K562 (cell line): ENCODE measurements around the gene FOXK2.

ENCODE experiments used
- CBX2 ChIP-seq: fragments of 200-600 bp; sonication (generic); IDR thresholded peaks from one replicate; pipeline ENCODE4 v1.6.1; 2012; ENCODE audit warnings: mild to moderate bottlenecking, low read length, inconsistent platforms; ENCODE audit not compliant: insufficient read depth, poor library complexity, severe bottlenecking
- CTCF ChIP-seq, 3 experiments: IDR thresholded peaks in 2 of 3; conservative IDR thresholded peaks in 1 of 3; 2 replicates each; pipeline ENCODE4 v1.5.1; 2011 to 2012; ENCODE audit warnings: low read length in 3 of 3, mild to moderate bottlenecking in 3 of 3, control low read depth in 2 of 3, improper control_type of control experiment in 1 of 3, inconsistent platforms in 1 of 3, low read depth in 1 of 3, mixed read lengths in 1 of 3, moderate library complexity in 1 of 3; ENCODE audit not compliant: insufficient read depth in 2 of 3
- EZH2 ChIP-seq: IDR thresholded peaks from 2 replicates; pipeline ENCODE4 v1.6.1; 2012; ENCODE audit warnings: low read depth, mild to moderate bottlenecking, inconsistent platforms, low read length, borderline replicate concordance
- FOXP4 ChIP-seq: sonication (generic); formaldehyde crosslinking; IDR thresholded peaks from 2 replicates; pipeline ENCODE4 v1.8.0; 2022; ENCODE audit warnings: mild to moderate bottlenecking, missing genetic modification reagents, borderline replicate concordance
- KLF1 ChIP-seq: fragments of 450-650 bp; IDR thresholded peaks from 2 replicates; pipeline ENCODE4 v1.6.1; 2016; ENCODE audit warnings: missing genetic modification characterization, missing compliant biosample characterization
- NFIX ChIP-seq: fragments of 250-450 bp; sonication (Bioruptor Pico); IDR thresholded peaks from 2 replicates; pipeline ENCODE4 v1.4.0; 2020; ENCODE audit warnings: low read depth, mild to moderate bottlenecking, moderate library complexity
- TCF7 ChIP-seq: sonication (generic); IDR thresholded peaks from 2 replicates; pipeline ENCODE4 v1.6.1; 2016; ENCODE audit warnings: antibody characterized with exemption, borderline replicate concordance
- ZNF717 ChIP-seq: fragments of 250-450 bp; sonication (Bioruptor Pico); IDR thresholded peaks from 2 replicates; pipeline ENCODE4 v1.5.0; 2021
- TF ChIP-seq, protein P1 (sequence below): sonication (generic); formaldehyde crosslinking; IDR thresholded peaks from 2 replicates; pipeline ENCODE4 v1.9.0; 2022; ENCODE audit warnings: mild to moderate bottlenecking, missing genetic modification reagents

DNA sequence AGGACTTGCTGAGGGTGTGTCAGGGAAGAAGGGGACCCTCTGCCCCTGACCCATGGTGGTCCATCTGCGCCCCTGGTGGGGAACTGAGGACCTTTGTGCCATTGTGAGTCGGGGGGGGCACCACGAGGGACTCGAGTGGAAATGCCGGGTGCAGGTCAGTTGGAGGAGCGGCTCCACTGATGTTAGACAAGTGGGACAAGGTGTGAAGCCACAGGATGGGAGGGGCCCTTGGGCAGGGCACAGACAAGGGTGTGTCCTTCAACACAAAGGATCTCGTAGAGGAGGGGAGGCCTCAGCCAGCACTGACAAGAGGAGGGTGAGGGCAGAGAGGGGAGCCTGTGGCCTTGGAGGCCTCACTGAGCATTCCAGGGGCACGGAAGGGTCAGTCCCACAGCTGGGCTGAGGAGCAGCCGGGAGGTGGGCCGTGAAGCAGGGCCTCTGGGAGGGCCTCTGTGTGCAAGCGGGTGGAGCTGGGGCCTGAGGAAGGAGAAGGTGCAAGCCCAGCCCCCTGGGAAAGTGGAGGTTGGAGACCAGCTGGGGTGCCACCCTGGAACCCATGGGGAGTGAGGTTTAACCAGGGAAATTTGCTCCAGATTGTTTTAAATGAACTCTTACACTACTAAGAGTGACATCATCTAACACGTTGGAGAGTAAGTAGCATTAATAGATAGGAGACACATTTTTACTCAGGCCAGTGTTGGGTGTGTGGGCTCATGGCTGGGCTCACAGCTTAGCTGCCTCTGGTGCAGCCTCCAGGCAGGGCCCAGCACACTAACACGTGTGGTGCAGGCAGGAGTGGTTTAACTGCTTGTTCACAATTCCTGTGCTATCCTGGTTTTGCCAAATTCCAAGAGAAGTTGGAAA lies 33.1 kb upstream of the FOXK2 start:
- TF ChIP-seq, protein P1, sequence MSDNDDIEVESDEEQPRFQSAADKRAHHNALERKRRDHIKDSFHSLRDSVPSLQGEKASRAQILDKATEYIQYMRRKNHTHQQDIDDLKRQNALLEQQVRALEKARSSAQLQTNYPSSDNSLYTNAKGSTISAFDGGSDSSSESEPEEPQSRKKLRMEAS (CRISPR knock-in tag), result no peak
- TF ChIP-seq EZH2, result no peak
- TF ChIP-seq NFIX, result no peak
- TF ChIP-seq FOXP4 (CRISPR knock-in tag), result no peak
- TF ChIP-seq CBX2, result no peak
- no peak for TF ChIP-seq ZNF717 (CRISPR knock-in tag)
- no peak for TF ChIP-seq TCF7
- no peak for TF ChIP-seq CTCF (IDR thresholded peaks at IDR 0.05 in 2 of 3, conservative IDR thresholded peaks at IDR 0.05 in 1 of 3; ENCODE audit: insufficient read depth in 2 of 3, low read depth in 1 of 3, low read length in 3 of 3)
- TF ChIP-seq KLF1 (tag), result no peak
